ENCODE measurements around the gene TMED5. TPM values are rescaled to one million over a fixed set of nuclear protein-coding genes. Genes with fewer than 3 reads are reported as not detected.

TMED5 gene
- polyA plus RNA-seq, 1 donor from 2014 or later, result 22.3 TPM

- no peaks in the 10 kb centered on the region for H3K36me3 ChIP-seq (ENCODE audit: insufficient read depth, low read length)
- H3K27ac ChIP-seq (ENCODE audit: low read length), result peak within 1 kb of the TSS; percentile 62
- peak within 1 kb of the TSS; percentile 90 for H2AFZ ChIP-seq (ENCODE audit: low read depth, low read length)
- H3K4me2 ChIP-seq (ENCODE audit: low read length), result peak within 1 kb of the TSS; percentile 43
- peaks cover 20% of the 10 kb centered on the region for H3K79me2 ChIP-seq (replicated peaks; ENCODE audit: insufficient read depth, low read length)
- no peaks in the 10 kb centered on the region for H4K20me1 ChIP-seq (ENCODE audit: insufficient read depth)
- no peaks in the 10 kb centered on the region for H3K9me2 ChIP-seq (ENCODE audit: insufficient read depth, low read length)
- peak within 1 kb of the TSS; percentile 64 for H3K9ac ChIP-seq (ENCODE audit: low read length)
- H3K27me3 ChIP-seq (ENCODE audit: insufficient read depth, low read depth, low read length), result no peaks in the 10 kb centered on the region
- no peaks in the 10 kb centered on the region for H3K9me3 ChIP-seq (ENCODE audit: low read length)
- TF ChIP-seq POLR2AphosphoS5 (IDR thresholded peaks at IDR 0.05), result peak; percentile 14
- TF ChIP-seq TAF1 (IDR thresholded peaks at IDR 0.05; ENCODE audit: low read depth), result no peak
- no peak for TF ChIP-seq EZH2 (IDR thresholded peaks at IDR 0.05; ENCODE audit: borderline replicate concordance, insufficient read depth, low read length, poor library complexity, severe bottlenecking)
- TF ChIP-seq EP300 (conservative IDR thresholded peaks at IDR 0.05; ENCODE audit: poor library complexity, severe bottlenecking), result peak; percentile 8
- peak; percentile 99 for TF ChIP-seq MXI1 (conservative IDR thresholded peaks at IDR 0.05; ENCODE audit: poor library complexity, severe bottlenecking)
- peak within 1 kb of the TSS; percentile 80 for H3K4me3 ChIP-seq (ENCODE audit: low read length)
- no peaks in the 10 kb centered on the region for H3F3A ChIP-seq (ENCODE audit: insufficient read depth, low read length, poor library complexity, severe bottlenecking)
These were observed 755 bp upstream of the TMED5 start, which contains the start of gene CCDC18 for GRCh38 chr1:93180723-93181613. CCDC18 (plus strand) TSS chr1:93180724; CDS start chr1:93183362, 2,638 bp downstream.

GRCh38 chr1:93178418-93178817 is 1.8 kb downstream of the TMED5 start:
- Histone ChIP-seq H3K9ac (ENCODE audit: low read length) (no peak overlapping the region), H3K27me3 (ENCODE audit: insufficient read depth, low read depth, low read length) (no peaks in the 10 kb centered on the region), H3K4me3 (ENCODE audit: low read length) (peak overlapping the region; percentile 80), H3K4me2 (ENCODE audit: low read length) (peak overlapping the region; percentile 20), H2AFZ (ENCODE audit: low read depth, low read length) (no peak overlapping the region), H3K27ac (ENCODE audit: low read length) (no peak overlapping the region), H3K9me3 (ENCODE audit: low read length) (no peaks in the 10 kb centered on the region), H4K20me1 (ENCODE audit: insufficient read depth) (no peaks in the 10 kb centered on the region), H3K36me3 (ENCODE audit: insufficient read depth, low read length) (no peaks in the 10 kb centered on the region), H3K79me2 (replicated peaks; ENCODE audit: insufficient read depth, low read length) (peaks cover 25% of the 10 kb centered on the region), H3F3A (ENCODE audit: insufficient read depth, low read length, poor library complexity, severe bottlenecking) (no peaks in the 10 kb centered on the region), H3K9me2 (ENCODE audit: insufficient read depth, low read length) (no peaks in the 10 kb centered on the region)
- TF ChIP-seq MXI1 (conservative IDR thresholded peaks at IDR 0.05; ENCODE audit: poor library complexity, severe bottlenecking) (no peak), CTCF (IDR thresholded peaks at IDR 0.05; ENCODE audit: poor library complexity, severe bottlenecking) (no peak), EZH2 (IDR thresholded peaks at IDR 0.05; ENCODE audit: borderline replicate concordance, insufficient read depth, low read length, poor library complexity, severe bottlenecking) (no peak), TAF1 (IDR thresholded peaks at IDR 0.05; ENCODE audit: low read depth) (no peak), POLR2AphosphoS5 (IDR thresholded peaks at IDR 0.05) (no peak), RAD21 (conservative IDR thresholded peaks at IDR 0.05) (no peak), EP300 (conservative IDR thresholded peaks at IDR 0.05; ENCODE audit: poor library complexity, severe bottlenecking) (no peak), SMC3 (conservative IDR thresholded peaks at IDR 0.05; ENCODE audit: poor library complexity) (no peak), REST (IDR thresholded peaks at IDR 0.05; ENCODE audit: borderline replicate concordance) (no peak)
